22Rv1 (cell line): ENCODE measurements around the gene SMYD3.

Source experiments
- ZFX ChIP-seq: fragments of 450-650 bp; IDR thresholded peaks from 2 replicates; pipeline ENCODE4 v1.6.1; 2017; ENCODE audit warnings: antibody characterized with exemption, borderline replicate concordance
- TF ChIP-seq, protein P1 (sequence below): fragments of 450-650 bp; IDR thresholded peaks from 2 replicates; pipeline ENCODE4 v1.5.1; 2017; ENCODE audit warnings: mild to moderate bottlenecking

DNA sequence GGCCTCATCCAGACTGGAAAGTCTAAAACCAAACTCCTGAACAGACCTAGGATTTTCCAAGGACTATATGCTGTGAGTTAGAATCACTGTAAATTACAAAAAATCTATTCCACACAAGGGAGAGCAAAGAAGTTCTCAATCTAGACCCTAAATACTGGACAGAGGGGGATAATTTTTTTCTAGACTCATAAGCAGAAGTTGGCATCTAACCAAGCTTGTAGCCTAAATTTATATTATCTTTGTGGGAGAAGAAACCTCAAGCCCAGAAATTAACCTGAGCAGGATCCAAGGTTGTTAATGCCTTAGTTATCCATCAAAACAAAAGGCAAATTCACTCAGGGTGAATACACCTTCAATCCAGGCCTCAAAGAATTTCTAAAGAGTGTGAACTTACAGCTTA, 290.2 kb downstream of the SMYD3 start:
- TF ChIP-seq, protein P1, sequence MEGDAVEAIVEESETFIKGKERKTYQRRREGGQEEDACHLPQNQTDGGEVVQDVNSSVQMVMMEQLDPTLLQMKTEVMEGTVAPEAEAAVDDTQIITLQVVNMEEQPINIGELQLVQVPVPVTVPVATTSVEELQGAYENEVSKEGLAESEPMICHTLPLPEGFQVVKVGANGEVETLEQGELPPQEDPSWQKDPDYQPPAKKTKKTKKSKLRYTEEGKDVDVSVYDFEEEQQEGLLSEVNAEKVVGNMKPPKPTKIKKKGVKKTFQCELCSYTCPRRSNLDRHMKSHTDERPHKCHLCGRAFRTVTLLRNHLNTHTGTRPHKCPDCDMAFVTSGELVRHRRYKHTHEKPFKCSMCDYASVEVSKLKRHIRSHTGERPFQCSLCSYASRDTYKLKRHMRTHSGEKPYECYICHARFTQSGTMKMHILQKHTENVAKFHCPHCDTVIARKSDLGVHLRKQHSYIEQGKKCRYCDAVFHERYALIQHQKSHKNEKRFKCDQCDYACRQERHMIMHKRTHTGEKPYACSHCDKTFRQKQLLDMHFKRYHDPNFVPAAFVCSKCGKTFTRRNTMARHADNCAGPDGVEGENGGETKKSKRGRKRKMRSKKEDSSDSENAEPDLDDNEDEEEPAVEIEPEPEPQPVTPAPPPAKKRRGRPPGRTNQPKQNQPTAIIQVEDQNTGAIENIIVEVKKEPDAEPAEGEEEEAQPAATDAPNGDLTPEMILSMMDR, result no peak
- no peak for TF ChIP-seq ZFX
